Measurements from ENCODE around the gene FAHD2B.
"Not testable (repeated sequence)": the region's sequence is repeated elsewhere in the genome, so short reads cannot be mapped to it uniquely, and the experiment has no call there.

FAHD2B gene

GRCh38 chr2:97085093-97085492 is 9.6 kb downstream of the FAHD2B start:
- not testable (repeated sequence) for DNase-seq (ENCODE audit: low read depth); H3K4me3 ChIP-seq (ENCODE audit: low read depth, low read length)

- H3K4me3 ChIP-seq (ENCODE audit: low read depth, low read length); DNase-seq (ENCODE audit: low read depth): not testable (repeated sequence)
These were observed 11.2 kb downstream of the FAHD2B start for GRCh38 chr2:97083516-97083915.

GRCh38 chr2:97082206-97082605 is 12.5 kb downstream of the FAHD2B start:
- H3K4me3 ChIP-seq (ENCODE audit: low read depth, low read length); DNase-seq (ENCODE audit: low read depth): not testable (repeated sequence)

GRCh38 chr2:97080855-97081254 is 13.8 kb downstream of the FAHD2B start:
- DNase-seq (ENCODE audit: low read depth); H3K4me3 ChIP-seq (ENCODE audit: low read depth, low read length): not testable (repeated sequence)

GRCh38 chr2:97077213-97077612 is 17.5 kb downstream of the FAHD2B start:
- H3K4me3 ChIP-seq (ENCODE audit: low read depth, low read length); DNase-seq (ENCODE audit: low read depth): not testable (repeated sequence)

- H3K4me3 ChIP-seq (ENCODE audit: low read depth, low read length); DNase-seq (ENCODE audit: low read depth): not testable (repeated sequence)
These were observed 23.8 kb downstream of the FAHD2B start for GRCh38 chr2:97070915-97071314.

- H3K4me3 ChIP-seq (ENCODE audit: low read depth, low read length); DNase-seq (ENCODE audit: low read depth): not testable (repeated sequence)
These were observed 26.0 kb downstream of the FAHD2B start for GRCh38 chr2:97068722-97069121.

GRCh38 chr2:97068074-97068473 is 26.6 kb downstream of the FAHD2B start:
- DNase-seq (ENCODE audit: low read depth), result no peak
- TF ChIP-seq CTCF (IDR thresholded peaks at IDR 0.05; ENCODE audit: insufficient read depth, low read depth, low read length, missing control alignments), result no peak
- H3K4me3 ChIP-seq (ENCODE audit: low read depth, low read length), result no peak overlapping the region

- TF ChIP-seq CTCF (IDR thresholded peaks at IDR 0.05; ENCODE audit: insufficient read depth, low read depth, low read length, missing control alignments), result no peak
- no peak overlapping the region for H3K4me3 ChIP-seq (ENCODE audit: low read depth, low read length)
- no peak for DNase-seq (ENCODE audit: low read depth)
These were observed 27.2 kb downstream of the FAHD2B start for GRCh38 chr2:97067279-97068004.

- not testable (repeated sequence) for DNase-seq (ENCODE audit: low read depth); H3K4me3 ChIP-seq (ENCODE audit: low read depth, low read length)
These were observed 28.7 kb downstream of the FAHD2B start for GRCh38 chr2:97066030-97066429.

GRCh38 chr2:97062020-97062419 is 32.7 kb downstream of the FAHD2B start:
- not testable (repeated sequence) for DNase-seq (ENCODE audit: low read depth); H3K4me3 ChIP-seq (ENCODE audit: low read depth, low read length)

- not testable (repeated sequence) for H3K4me3 ChIP-seq (ENCODE audit: low read depth, low read length); DNase-seq (ENCODE audit: low read depth)
These were observed 34.9 kb downstream of the FAHD2B start for GRCh38 chr2:97059782-97060181.

- not testable (repeated sequence) for DNase-seq (ENCODE audit: low read depth); H3K4me3 ChIP-seq (ENCODE audit: low read depth, low read length)
These were observed 38.5 kb downstream of the FAHD2B start for GRCh38 chr2:97056150-97056549.

- not testable (repeated sequence) for DNase-seq (ENCODE audit: low read depth); H3K4me3 ChIP-seq (ENCODE audit: low read depth, low read length)
These were observed 44.6 kb downstream of the FAHD2B start for GRCh38 chr2:97050032-97050431.

- not testable (repeated sequence) for H3K4me3 ChIP-seq (ENCODE audit: low read depth, low read length); DNase-seq (ENCODE audit: low read depth)
These were observed 46.2 kb downstream of the FAHD2B start for GRCh38 chr2:97048448-97048847.

- H3K4me3 ChIP-seq (ENCODE audit: low read depth, low read length); DNase-seq (ENCODE audit: low read depth): not testable (repeated sequence)
These were observed 48.0 kb downstream of the FAHD2B start for GRCh38 chr2:97046676-97047075.

GRCh38 chr2:97045895-97046499 is 48.7 kb downstream of the FAHD2B start:
- not testable (repeated sequence) for H3K4me3 ChIP-seq (ENCODE audit: low read depth, low read length); DNase-seq (ENCODE audit: low read depth)

Measured in GM12865 (cell line).